Effector CD8-positive, alpha-beta T cell (primary cell): ENCODE results near the gene GNA15.
A peak's percentile ranks its signal among the peaks of the same experiment; 100 is the strongest.

Source experiments
- DNase-seq: peaks from one replicate; lab custom pipeline; 2025; lab: John Stamatoyannopoulos, UW

The GNA15 gene

DNA sequence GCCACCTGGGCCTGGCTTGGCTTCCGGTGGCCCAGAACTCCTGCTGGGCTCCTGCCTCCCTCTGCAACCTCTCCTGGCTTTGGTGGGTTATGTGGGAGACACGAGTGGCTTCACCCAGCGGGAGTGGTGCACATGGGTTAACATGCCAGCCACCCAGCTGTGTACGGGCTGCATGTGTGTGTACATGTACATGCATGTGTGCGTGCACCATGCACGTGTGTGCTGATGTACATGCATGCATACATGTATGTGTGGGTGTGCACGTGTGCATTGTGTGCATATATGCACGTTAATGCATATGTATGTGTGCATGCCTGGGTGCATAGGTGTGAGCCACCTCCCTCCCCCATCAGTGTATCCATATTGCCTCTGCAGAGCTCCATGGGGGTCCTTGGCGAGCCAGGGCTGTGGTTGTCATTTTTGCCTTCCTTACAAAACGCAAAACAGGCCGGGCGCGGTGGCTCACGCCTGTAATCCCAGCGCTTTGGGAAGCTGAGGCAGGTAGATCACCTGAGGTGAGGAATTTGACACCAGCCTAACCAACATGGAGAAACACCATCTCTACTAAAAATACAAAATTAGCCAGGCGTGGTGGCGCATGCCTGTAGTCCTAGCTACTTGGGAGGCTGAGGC is 29.2 kb upstream of the GNA15 start:
- DNase-seq, result no peak

DNA sequence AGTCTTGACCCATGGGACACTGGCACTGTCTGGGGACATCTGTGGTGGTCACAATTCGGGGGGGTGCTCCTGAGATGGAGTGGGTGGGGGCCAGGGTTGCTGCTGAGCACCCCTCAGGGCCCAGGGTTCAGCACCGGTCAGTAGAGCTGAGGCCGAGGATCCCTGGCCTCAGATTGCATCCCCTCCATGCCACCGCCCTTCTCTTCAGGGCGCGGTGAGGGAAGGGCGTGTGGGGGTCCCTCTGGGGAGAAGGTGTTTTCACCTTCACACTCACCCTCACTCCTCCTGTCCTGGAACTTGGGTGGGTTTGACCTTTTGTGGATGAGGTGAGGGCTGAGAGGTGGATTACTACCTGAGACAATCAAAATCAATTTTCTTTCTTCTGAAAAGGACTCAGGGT is 28.2 kb upstream of the GNA15 start:
- no peak for DNase-seq

DNA sequence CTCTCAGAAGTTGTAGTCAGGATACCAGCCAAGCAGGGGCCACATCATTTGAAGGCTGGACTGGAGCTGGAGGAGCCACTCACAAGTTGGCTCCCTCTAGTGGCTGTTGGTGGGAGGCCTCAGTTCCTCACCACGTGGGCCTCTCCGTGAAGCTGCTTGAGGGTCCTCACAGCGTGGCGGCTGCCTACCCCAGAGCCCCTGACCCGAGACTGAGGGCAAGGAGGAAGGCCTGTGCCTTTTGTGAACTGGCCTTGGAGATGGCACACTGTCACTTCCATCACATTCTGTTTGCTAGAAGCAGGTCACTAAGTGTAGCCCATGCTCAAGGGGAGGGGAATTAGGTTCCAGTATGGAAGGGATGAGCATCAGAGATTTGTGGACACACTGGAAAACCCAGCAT is 27.1 kb upstream of the GNA15 start:
- peak; percentile 57 for DNase-seq

DNA sequence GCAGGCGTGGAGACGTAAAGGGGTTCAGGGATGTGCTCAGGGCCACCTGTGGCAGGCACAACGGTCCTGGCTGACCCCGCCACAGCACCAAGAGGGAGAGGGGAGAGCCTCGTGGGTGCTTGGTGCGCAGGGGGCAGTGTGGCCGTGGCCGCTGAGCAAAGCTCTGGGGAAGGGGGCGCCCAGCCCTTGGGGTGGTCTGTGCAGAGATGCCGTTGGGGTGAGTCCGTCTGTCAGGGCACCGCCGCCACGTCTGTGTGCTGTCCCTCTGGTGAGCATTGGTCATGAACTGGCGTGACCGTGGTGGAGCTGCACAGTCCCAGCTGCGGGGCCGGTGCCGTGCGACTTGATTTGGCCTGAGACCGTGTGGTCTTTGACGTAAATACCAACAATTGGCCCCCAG is 26.3 kb upstream of the GNA15 start:
- no peak for DNase-seq

DNA sequence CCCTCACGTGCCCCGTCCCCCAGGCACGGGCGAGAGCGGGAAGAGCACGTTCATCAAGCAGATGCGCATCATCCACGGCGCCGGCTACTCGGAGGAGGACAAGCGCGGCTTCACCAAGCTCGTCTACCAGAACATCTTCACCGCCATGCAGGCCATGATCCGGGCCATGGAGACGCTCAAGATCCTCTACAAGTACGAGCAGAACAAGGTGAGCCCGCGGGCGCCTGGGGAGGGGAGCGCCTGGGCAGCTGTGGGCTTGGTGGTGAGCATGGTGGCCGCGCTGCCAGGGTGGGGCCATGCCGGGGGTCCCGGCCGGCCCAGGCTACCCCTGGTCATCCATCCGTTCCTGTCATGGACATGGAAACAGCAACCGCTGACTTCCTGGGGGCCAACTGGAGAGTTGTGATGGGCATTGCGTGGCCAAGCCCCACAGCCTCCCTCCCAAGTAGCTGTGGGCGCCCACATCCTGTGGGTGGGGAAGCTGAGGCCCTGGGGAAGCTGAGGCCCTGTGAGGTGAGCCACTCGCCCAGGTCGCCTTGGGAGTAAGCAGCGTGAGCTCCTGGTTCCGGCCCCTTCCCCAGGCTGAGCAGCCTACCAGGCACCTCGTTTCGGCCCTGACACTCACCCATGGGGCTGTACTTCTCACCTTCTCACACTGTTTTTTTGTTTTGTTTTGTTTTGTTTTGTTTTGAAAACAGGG is 25.6 kb upstream of the GNA15 start:
- DNase-seq, result no peak

DNA sequence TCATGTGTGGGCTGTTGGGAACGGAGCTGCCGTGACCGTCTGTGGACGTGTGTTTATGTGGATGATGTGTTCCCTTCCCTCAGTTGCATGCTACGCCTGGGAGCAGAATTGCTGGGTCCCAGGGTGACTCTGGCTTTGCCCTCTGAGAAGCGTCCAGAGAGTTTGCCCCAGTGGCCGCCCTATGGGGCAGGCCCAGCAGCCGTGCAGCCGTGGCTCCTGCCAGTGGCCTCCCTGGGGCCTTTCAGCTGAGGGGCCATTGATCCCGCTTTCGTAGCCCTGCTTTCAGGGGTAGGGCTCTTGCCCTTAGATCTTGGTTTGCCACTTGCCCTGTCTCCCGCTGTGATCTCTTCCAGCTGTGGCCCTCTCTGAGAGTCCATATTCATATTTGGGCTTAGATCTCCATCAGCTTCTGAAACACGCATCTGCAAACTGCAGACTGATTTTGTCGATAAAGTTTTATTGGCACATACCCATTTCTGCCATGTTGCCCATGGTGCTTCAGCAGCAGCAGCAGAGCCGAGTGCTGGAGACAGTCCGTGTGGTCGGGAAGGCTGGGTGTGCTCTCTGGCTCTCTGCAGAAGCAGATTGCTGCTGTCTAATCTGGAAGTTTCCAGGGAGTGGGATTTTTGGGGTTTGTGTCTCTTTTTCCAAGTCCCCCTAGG is 24.1 kb upstream of the GNA15 start:
- no peak for DNase-seq

DNA sequence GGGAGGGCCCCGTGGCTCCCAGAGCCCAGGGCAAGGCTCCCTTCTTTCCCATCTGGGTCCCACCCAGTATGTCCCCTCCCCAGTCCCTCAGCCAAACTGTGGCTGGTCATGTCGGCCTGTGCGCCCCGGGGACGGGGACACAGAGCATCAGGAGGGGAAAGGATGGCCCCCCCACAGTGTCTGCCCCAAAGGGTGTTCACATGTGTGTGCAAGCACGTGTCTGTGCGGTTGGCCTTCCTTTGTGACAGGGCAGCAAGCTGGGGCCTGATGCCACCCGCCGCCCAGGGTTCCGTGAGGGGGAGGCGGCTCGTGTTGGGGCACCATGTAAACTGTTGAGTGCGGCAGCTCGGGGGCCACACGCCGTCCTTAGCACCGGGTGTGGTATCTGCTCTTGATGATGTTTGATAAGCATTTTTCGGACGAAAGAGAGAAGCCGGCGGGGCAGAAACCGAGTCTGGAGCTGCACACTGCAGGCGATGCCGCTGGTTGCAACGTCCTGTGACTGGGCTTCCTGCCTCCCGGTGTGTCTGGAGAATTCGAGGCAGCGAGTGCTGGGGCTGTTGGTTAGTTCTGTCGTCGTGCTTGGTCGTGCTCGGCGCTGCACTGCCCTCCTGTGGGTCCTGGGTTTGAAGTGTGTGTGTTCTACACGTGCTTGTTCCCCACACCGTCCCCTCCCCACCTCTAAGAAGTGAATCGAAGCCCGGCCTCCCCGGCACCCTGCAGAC is 23.3 kb upstream of the GNA15 start:
- DNase-seq, result no peak

DNA sequence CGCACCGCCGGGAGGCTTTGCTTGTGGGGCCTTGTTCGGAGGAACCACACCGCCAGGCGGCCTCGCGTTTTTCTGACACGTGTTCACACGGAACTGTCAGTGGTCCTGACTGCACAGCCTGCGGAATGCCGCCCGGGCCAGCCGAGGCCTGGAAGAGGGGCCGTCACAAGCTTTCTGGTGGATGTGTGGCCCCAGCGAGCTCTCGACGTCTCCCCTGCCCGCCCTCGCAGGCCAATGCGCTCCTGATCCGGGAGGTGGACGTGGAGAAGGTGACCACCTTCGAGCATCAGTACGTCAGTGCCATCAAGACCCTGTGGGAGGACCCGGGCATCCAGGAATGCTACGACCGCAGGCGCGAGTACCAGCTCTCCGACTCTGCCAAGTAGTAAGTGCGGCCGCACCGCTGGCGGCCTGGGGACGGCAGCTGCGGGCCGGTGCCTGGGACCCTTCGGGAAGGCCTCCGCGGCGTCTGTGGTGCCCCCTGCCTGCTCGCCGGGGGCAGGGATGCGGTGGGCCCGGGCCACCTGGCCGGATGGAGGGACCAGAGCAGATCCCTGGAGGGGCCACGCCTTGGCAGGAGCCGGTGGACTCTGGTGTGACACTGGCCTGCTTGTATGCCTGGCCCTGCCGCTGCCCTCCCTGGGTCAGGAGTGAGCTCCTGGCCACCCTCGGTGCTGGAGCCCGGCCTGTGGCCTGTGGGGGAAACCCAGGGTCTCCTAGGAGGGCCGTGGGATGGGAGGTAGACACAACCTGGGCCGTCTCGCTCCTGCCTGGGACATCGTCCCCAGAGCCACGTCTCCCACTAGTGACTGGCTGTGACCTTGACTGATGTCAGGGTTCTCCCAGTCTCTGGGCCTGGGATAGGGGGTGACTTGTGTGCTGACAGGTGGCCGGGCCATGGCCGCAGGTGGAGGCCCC is 22.5 kb upstream of the GNA15 start:
- DNase-seq, result no peak

DNA sequence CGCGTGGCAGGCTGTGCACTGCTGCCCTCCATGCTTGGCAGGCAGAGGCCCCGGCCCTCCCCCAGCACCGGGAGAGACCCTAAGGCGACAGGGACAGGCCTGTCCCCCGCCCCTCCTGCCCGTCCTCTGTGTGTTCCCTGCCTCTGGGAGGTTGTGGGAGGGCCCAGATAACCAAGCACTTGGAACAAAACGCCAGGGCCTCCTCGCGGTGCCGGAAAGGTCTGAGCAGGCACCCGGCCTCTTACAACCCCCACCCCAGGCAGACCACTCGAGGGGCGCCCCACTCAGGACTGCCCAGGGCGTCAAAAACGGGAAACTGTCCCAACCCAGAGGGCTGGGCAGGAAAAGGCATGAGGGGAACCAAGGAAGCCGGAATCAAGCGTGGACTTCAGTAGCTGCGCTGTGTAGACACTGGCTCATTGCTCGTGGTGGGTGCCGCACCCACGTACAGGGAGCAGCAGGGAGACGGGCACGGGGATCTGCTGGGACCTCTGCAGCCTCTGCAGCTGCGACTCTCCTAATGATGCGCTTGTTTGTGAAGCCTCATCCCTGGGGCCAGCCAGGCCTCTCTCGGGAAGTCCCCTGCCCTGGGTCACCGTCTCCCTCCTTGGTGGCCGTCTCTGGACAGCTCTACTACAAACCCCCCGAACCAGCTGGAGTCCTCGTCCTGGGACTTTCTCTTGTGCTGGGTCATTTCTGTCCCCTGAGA is 21.7 kb upstream of the GNA15 start:
- DNase-seq, result no peak

DNA sequence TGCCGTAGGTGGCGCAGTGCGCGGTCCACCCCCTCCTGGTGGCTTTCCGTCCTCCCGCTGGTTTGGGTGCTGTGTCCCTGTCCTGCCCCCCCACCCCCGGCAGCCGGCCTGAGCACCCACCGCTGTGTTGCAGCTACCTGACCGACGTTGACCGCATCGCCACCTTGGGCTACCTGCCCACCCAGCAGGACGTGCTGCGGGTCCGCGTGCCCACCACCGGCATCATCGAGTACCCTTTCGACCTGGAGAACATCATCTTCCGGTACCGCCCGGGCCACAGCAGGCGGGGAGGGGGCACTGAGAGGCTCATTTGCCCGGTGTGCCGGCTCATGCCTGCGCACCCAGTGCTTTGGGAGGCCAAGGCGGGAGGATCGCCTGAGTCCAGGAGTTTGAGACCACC is 21.0 kb upstream of the GNA15 start:
- no peak for DNase-seq

DNA sequence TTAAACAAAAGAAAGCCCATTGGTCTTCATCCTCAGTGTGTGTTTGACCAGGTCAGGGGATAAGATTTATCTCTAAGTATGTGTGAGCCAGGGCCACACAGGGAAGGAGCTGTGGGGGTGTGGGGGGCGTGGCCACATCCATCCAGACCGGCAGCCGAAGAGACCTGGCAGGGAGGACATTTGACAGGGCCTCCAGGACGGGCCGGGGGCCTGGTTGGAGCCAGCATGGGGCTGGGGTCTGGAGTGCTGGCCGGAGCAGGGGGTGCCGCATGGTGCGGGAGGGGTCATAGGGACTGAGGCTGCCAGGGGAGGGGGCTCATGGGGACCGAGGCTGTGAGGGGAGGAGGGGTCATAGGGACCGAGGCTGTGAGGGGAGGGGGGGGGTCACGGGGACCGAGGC is 20.4 kb upstream of the GNA15 start:
- no peak for DNase-seq

DNA sequence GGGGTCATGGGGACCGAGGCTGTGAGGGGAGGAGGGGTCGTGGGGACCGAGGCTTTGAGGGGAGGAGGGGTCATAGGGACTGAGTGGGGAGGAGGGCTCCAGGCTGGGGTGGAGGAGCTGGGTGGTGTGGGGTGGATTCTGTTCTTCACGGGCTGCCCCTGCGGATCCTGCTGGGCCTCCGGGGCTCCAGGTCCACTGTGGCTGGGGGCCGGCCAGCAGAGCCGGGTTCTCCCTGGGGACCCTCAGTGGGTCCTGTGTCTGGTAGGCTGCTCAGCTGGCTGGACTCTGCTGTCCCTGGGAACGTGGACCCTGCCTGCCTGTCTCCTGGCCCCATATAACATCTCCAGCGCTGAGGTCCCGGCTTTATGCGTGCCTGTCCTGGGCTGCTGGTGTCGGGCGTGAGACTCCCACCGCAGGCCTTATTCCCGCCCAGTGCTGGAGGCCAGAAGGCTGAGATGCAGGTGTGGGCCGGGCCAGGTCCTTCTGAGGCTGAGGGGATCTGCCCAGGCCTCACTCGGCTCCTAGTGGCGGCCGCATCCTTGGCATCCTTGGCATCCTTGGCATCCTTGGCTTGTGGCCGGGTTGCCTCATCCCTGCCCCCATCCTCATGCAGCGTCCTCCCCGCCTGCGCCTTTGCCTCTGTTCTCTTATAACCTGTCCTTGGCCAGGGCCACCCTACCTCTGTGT is 19.8 kb upstream of the GNA15 start:
- no peak for DNase-seq

DNA sequence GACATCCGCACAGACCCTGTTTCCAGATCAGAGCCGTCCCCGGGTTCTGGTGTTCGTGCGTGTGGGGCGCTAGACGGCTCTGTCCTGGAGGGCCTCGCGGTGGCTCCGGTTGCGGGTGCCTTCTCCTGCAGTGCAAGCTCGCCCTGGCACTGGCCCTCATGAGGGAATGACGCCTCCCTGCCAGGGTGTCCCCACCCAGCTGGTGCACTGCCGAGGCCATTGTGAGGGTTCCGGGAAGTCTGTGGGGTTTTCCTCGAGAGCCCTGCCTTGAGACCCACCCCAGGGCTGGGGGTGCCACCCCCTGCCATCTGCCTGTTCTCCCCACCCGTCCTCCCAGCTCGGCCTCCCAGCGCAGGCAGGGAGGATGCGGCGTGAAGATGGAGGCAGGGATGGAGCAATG is 19.2 kb upstream of the GNA15 start:
- no peak for DNase-seq

DNA sequence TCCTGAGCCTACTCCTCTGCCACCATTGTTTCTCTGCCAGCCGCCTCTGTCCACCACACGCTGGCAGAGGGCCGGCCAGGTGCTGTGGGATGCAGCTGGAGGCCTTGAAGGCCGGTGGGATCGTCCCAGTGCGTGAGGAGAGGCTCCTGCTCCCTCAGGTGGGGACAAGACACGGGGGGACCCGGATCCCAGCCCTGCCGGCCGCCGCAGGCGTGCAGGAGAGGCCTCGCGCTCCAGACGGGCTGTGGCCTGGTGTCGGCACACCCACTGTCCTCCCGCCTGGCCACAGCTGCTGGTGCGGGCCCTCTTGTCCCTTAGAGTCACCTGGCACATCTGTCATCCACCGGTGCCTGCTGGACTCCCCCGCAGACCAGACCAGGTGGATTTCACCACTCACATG is 18.1 kb upstream of the GNA15 start:
- DNase-seq, result no peak

DNA sequence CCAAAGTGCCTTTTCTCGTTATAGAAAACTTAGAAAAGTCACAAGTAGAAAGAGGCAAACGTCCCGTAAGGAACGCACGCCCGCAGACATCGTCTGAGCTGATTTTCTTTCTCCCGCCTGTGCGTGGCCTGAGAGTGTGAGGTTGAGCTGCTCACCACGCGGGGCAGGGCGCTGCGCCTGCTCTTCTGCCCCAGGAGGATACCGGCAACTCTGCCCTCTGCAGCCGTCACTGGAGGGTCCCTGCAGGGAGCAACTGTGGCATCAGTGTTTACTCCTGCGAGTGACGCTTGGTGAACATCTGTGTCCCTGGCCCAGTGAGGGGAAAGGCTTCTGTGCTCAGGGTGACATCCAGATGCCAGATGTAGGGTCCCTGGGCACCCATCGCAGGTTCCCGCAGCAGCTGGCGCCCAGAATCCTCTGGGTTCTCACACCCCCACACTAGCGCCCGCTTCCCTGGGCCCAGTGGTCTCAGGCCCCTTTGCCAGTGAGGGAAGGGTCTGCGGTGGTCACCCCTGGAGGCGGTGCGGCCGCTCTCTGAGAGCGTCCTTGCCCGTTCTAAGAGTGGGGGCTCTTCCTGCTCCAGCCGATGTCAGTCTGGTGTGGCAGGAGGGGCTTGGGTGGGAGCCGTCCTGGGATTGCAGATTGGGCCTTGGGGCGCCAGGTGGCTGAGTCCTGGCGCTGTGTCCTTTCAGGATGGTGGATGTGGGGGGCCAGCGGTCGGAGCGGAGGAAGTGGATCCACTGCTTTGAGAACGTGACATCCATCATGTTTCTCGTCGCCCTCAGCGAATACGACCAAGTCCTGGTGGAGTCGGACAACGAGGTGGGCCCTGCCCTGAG is 17.4 kb upstream of the GNA15 start:
- no peak for DNase-seq

DNA sequence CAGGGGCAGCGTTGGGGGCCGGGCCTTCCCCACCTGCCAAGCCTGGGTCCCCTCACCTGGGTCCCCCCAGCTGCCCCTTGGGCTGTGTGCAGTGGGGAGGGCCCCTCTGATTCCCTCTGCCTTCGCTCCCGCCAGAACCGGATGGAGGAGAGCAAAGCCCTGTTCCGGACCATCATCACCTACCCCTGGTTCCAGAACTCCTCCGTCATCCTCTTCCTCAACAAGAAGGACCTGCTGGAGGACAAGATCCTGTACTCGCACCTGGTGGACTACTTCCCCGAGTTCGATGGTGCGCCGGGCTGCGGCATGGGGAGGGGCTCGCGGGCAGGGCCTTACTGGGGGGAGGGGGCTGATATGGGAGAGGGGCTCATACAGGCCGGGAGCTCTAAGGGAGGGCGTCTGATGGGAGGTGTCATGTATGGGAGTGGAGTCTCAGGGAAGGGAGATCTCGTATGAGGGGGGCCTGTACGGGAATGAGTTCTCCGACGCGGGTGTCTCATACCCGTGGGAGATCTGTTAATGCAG is 16.7 kb upstream of the GNA15 start:
- DNase-seq, result no peak

DNA sequence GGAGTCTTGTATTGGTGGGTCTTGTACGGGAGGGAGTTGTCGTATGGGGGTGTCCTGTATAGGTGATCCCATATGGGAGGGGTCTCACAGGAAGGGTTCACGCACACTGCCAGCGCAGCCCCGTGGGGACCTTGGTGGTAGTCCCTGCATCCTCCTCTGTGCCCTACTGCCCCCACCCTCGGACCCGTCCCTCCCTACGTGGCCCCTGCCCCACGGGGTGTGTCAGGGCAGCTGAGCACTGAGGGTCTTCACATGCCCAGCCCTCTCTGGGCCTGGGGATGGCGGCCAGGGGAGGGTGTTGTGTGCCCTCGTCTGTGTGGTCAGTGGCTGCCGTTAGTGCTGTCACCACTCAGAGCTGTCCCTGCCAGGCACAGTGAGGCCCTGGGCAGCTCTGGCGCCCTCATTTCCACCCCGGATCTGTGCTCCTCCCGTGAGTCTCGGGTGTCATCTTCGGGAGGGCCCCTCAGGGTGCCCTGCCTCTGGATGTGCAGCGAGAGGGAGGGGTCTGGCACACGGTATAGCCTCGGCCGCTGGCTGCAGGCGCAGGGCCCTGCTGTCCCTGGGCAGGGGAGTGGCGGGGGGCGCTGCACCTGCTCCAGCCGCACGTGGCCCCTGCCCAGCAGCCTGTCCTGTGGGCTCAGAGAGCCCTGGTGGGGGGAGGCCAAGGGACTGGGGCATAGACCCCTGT is 16.0 kb upstream of the GNA15 start:
- no peak for DNase-seq

DNA sequence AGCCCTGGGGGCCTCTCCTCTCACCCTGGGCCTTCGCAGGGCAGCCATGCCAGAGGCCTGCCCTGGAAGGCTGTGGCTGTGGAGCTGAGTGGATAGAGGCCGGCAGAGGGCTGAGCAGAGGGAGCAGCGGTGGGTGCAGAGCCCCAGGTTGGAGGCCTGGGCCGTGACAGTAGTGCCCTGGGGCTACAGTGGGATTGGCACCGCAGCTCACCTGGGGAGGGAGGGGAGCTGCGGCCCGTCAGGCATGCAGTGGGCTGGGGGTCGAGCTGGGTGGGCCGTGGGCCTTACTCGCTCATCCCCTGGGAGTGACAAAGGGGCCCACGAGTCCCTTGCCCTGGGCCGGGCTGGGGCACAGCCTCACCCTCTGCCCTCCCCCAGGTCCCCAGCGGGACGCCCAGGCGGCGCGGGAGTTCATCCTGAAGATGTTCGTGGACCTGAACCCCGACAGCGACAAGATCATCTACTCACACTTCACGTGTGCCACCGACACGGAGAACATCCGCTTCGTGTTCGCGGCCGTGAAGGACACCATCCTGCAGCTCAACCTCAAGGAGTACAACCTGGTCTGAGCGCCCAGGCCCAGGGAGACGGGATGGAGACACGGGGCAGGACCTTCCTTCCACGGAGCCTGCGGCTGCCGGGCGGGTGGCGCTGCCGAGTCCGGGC is 15.1 kb upstream of the GNA15 start:
- no peak for DNase-seq
